Measurements from ENCODE around the gene IL1R1.

Gene IL1R1

DNA sequence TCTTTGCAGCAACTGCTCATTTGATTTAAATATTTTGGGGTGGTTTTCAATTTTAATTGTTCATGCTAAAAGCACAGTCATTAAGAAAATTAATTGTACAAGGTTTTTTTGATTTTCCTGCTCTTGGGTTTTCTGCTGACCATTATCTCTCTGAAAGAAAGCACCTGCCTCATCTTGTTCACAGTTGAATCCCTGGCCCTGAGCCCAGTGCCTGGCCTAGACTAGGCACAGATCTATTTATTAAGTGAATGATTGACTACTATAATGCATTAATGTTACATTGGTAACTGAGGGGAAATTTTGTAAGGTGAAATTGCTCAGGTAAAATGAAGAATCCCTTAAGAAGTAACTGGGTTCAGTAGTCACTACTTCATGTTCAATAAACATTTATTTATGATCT lies 66.2 kb downstream of the IL1R1 start:
- H3K9me3 Mint-ChIP-seq, result peaks cover 19% of the 10 kb centered on the region
- H3K4me1 Mint-ChIP-seq, result no peaks in the 10 kb centered on the region
- TF ChIP-seq, protein P1, sequence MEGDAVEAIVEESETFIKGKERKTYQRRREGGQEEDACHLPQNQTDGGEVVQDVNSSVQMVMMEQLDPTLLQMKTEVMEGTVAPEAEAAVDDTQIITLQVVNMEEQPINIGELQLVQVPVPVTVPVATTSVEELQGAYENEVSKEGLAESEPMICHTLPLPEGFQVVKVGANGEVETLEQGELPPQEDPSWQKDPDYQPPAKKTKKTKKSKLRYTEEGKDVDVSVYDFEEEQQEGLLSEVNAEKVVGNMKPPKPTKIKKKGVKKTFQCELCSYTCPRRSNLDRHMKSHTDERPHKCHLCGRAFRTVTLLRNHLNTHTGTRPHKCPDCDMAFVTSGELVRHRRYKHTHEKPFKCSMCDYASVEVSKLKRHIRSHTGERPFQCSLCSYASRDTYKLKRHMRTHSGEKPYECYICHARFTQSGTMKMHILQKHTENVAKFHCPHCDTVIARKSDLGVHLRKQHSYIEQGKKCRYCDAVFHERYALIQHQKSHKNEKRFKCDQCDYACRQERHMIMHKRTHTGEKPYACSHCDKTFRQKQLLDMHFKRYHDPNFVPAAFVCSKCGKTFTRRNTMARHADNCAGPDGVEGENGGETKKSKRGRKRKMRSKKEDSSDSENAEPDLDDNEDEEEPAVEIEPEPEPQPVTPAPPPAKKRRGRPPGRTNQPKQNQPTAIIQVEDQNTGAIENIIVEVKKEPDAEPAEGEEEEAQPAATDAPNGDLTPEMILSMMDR (IDR thresholded peaks at IDR 0.05; ENCODE audit: unreplicated experiment in 3 of 3), result no peak
- no peak overlapping the region for H3K27ac Mint-ChIP-seq
- H3K36me3 Mint-ChIP-seq (ENCODE audit: low read depth), result no peaks in the 10 kb centered on the region
- no peak overlapping the region for H3K4me3 Mint-ChIP-seq
- no peaks in the 10 kb centered on the region for H3K27me3 Mint-ChIP-seq (ENCODE audit: low read depth)

DNA sequence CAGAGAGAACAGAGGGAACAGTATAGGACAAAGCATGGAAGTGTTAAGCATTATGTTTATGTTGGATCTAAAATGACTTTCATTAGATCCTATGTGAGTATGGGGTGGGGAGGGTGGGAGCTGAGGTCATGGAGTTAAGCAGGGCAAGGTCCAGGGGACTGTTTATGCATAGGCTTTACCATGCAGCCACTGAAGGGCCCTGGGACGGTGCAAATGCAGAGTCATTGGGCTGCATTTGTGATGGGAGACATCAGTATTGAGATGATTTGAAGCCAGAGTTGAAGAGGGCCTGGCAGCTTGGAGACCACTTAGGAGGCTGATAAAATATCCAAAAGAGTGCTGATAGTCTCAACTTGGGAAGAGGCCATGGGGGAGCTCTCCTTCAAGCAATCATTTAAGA lies 66.9 kb downstream of the IL1R1 start:
- Mint-ChIP-seq H3K27ac (no peak overlapping the region), H3K4me3 (no peak overlapping the region), H3K36me3 (ENCODE audit: low read depth) (no peaks in the 10 kb centered on the region), H3K9me3 (peaks cover 15% of the 10 kb centered on the region), H3K27me3 (ENCODE audit: low read depth) (no peaks in the 10 kb centered on the region), H3K4me1 (no peaks in the 10 kb centered on the region)
- TF ChIP-seq, protein P1 (IDR thresholded peaks at IDR 0.05; ENCODE audit: unreplicated experiment in 3 of 3), result no peak

DNA sequence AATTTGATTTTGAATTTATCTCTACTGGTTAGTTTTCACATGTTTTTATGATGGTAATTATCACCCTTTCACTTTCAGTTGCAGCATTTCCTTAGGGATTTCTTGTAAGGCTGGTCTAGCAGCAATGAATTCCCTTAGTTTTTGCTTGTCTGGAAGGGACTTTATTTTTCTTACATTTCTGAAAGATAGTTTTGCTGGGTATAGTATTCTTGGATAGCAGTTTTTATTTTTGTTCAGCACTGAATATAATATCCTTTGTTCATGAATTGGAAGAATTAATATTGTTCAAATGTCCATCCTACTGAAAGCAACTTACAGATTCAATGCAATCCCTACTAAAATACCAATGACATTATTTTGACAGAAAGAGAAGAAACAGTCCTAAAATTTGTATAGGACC lies 74.5 kb downstream of the IL1R1 start:
- no peaks in the 10 kb centered on the region for H3K27me3 Mint-ChIP-seq (ENCODE audit: low read depth)
- H3K27ac Mint-ChIP-seq, result no peak overlapping the region
- H3K36me3 Mint-ChIP-seq (ENCODE audit: low read depth), result peaks cover 7% of the 10 kb centered on the region
- no peaks in the 10 kb centered on the region for H3K4me1 Mint-ChIP-seq
- TF ChIP-seq, protein P1 (IDR thresholded peaks at IDR 0.05; ENCODE audit: unreplicated experiment in 3 of 3), result no peak
- no peak overlapping the region for H3K4me3 Mint-ChIP-seq
- H3K9me3 Mint-ChIP-seq, result peaks cover 33% of the 10 kb centered on the region

DNA sequence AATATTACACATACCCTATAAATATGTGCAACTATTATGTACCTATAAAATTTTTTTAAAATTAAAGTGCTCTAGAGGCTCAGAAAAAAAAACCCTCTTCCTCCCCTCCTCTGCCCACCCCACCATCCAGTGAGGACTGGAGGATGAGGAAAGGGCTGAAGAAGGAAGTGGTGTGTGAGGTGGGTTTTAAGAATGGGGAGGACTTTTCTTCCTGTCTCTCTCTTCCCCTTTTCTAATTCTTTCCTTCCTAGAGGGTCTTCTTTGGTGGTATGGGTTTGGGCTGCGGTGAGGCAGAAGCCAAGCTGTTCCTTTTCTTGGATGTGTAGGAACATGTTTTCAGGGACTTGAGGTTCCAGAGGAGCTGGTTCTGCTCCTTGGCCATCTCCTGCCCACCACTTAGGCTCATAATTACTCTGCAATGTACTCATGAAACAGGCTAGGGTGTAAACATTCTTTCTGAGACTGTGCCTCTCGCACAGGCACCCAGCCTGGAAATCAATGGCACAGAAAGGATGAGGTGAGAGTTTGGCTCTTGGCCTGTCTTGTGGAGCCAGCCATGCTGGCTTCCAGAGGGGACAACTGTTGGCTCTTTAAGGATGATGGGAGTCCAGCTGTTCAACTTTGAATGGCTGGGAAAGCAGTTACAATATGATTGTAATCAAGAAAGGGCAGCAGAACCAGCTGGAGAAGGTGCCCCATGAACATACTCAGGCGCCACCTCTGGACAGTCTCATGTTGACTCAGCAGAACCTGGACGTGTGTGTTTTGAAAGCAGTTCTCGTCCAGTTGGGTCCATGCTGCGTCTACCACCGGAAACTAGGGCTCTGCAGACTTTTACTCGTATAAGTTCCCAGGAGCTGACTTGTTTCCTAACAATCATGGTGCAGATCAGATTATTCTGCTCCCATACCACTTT lies 82.5 kb downstream of the IL1R1 start:
- no peak overlapping the region for H3K4me3 Mint-ChIP-seq

DNA sequence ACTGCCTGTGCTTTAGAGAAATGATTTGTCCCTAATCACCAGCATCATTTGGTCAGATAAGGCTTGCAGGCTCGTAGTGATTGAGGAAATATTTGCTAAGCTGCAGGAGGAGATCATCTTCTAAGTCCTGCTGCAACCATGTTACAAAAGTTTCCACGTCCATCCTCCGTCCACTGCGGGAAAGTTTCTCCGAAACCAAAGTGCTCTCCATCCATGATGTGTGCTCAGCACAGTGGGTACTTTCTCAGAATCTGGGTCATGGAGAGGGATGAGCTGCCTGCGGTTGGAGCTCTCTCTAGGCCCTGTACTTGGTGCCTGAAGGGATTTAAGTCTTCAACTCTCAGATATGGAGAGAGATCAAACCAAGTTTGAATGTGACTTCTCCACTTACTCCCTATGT lies 83.6 kb downstream of the IL1R1 start:
- Mint-ChIP-seq H3K27me3 (ENCODE audit: low read depth) (peaks cover 4% of the 10 kb centered on the region), H3K4me1 (peaks cover 35% of the 10 kb centered on the region), H3K9me3 (no peaks in the 10 kb centered on the region), H3K27ac (peak overlapping the region; percentile 86 to 93 (median 91)), H3K36me3 (ENCODE audit: low read depth) (no peaks in the 10 kb centered on the region), H3K4me3 (no peak overlapping the region)
- TF ChIP-seq, protein P1 (IDR thresholded peaks at IDR 0.05; ENCODE audit: unreplicated experiment in 3 of 3), result no peak

More for the DNA sequence above, 82.5 kb downstream of the IL1R1 start:
- Mint-ChIP-seq H3K4me1 (peaks cover 35% of the 10 kb centered on the region), H3K27ac (no peak overlapping the region), H3K9me3 (no peaks in the 10 kb centered on the region), H3K27me3 (ENCODE audit: low read depth) (peaks cover 4% of the 10 kb centered on the region), H3K36me3 (ENCODE audit: low read depth) (no peaks in the 10 kb centered on the region)
- TF ChIP-seq, protein P1 (IDR thresholded peaks at IDR 0.05; ENCODE audit: unreplicated experiment in 3 of 3), result no peak

Measured in nephron (organoid).